ENCODE data around the gene ANKRD40CL.

The ANKRD40CL gene

GRCh38 chr17:50722746-50723145 lies 44.6 kb downstream of the ANKRD40CL start:
- TF ChIP-seq, protein P1, sequence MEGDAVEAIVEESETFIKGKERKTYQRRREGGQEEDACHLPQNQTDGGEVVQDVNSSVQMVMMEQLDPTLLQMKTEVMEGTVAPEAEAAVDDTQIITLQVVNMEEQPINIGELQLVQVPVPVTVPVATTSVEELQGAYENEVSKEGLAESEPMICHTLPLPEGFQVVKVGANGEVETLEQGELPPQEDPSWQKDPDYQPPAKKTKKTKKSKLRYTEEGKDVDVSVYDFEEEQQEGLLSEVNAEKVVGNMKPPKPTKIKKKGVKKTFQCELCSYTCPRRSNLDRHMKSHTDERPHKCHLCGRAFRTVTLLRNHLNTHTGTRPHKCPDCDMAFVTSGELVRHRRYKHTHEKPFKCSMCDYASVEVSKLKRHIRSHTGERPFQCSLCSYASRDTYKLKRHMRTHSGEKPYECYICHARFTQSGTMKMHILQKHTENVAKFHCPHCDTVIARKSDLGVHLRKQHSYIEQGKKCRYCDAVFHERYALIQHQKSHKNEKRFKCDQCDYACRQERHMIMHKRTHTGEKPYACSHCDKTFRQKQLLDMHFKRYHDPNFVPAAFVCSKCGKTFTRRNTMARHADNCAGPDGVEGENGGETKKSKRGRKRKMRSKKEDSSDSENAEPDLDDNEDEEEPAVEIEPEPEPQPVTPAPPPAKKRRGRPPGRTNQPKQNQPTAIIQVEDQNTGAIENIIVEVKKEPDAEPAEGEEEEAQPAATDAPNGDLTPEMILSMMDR (conservative IDR thresholded peaks at IDR 0.05; ENCODE audit: low read length), result no peak
- no peak for DNase-seq (ENCODE audit: low read depth)
- H3K4me3 ChIP-seq (ENCODE audit: low read length), result no peak overlapping the region

- H3K4me3 ChIP-seq (ENCODE audit: low read length), result peak overlapping the region; percentile 89
- DNase-seq (ENCODE audit: low read depth), result no peak
- TF ChIP-seq, protein P1 (conservative IDR thresholded peaks at IDR 0.05; ENCODE audit: low read length), result no peak
Measured at GRCh38 chr17:50721194-50722010, 45.9 kb downstream of the ANKRD40CL start.

GRCh38 chr17:50719924-50720794 lies 47.2 kb downstream of the ANKRD40CL start:
- TF ChIP-seq, protein P1 (conservative IDR thresholded peaks at IDR 0.05; ENCODE audit: low read length), result no peak
- no peak for DNase-seq (ENCODE audit: low read depth)
- H3K4me3 ChIP-seq (ENCODE audit: low read length), result peak overlapping the region; percentile 89

- peak; percentile 92 for DNase-seq (ENCODE audit: low read depth)
- TF ChIP-seq, protein P1 (conservative IDR thresholded peaks at IDR 0.05; ENCODE audit: low read length), result no peak
- H3K4me3 ChIP-seq (ENCODE audit: low read length), result peak within 1 kb of the TSS; percentile 89
Measured at GRCh38 chr17:50719144-50719923, 48.0 kb downstream of the ANKRD40CL start, which contains the start of gene LUC7L3. LUC7L3 (plus strand) TSS chr17:50719603; CDS start chr17:50719733, 130 bp downstream.

DNA sequence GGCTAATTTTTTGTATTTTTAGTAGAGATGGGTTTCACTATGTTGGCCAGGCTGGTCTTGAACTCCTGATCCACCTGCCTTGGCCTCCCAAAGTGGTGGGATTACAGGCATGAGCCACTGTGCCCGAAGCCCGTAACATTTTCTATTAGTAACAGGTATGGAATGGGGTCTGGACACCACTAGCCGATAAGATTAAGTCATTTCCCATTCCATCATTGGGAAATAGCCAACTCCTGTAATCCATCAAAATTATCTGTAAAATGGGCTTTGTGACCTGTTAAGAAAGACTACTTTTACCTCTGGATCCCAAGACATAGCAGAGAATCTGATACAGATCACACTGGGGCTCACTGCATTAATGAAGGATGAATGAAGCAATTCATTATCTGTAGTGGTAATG lies 51.8 kb downstream of the ANKRD40CL start:
- no peak overlapping the region for H3K4me3 ChIP-seq (ENCODE audit: low read length)
- no peak for DNase-seq (ENCODE audit: low read depth)
- TF ChIP-seq, protein P1 (conservative IDR thresholded peaks at IDR 0.05; ENCODE audit: low read length), result no peak

DNA sequence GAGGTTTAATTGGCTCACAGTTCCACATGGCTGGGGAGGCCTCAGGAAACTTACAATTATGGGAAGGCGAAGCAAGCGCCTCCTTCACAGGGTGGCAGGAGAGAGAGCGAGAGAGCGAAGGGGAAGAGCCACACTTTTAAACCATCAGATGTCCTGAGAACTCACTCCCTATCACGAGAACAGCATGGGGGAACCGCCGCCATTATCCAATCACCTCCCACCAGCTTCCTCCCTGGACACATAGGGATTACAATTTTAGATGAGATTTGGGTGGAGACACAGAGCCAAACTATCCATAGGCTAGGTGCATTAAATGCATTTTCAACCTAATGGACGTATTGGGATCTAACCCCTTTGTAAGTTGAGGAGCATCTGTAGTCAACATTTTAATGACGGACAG lies 54.7 kb downstream of the ANKRD40CL start:
- TF ChIP-seq, protein P1 (conservative IDR thresholded peaks at IDR 0.05; ENCODE audit: low read length), result no peak
- no peak for DNase-seq (ENCODE audit: low read depth)
- no peak overlapping the region for H3K4me3 ChIP-seq (ENCODE audit: low read length)

Measured in AG10803 (cell line).